D341Med (cell line): ENCODE data around the gene DDX17.

Source experiments
- DNase-seq: peaks from one replicate; pipeline ENCODE4 v3.0.0; 2012; ENCODE audit warnings: low spot score

DDX17 gene

GRCh38 chr22:38448945-38449745 is 57.0 kb downstream of the DDX17 start:
- DNase-seq = no peak

- no peak for DNase-seq
Observed at GRCh38 chr22:38446018-38446601, 60.0 kb downstream of the DDX17 start.

- DNase-seq = no peak
Observed at GRCh38 chr22:38444783-38445182, 61.3 kb downstream of the DDX17 start.

GRCh38 chr22:38443628-38444521 is 62.2 kb downstream of the DDX17 start:
- DNase-seq = no peak

GRCh38 chr22:38442967-38443627 is 63.0 kb downstream of the DDX17 start:
- no peak for DNase-seq

- DNase-seq = no peak
Observed at GRCh38 chr22:38441620-38442287, 64.4 kb downstream of the DDX17 start.

GRCh38 chr22:38440747-38441350 is 65.3 kb downstream of the DDX17 start:
- DNase-seq = no peak

- DNase-seq = no peak
Observed at GRCh38 chr22:38437416-38437815, 68.7 kb downstream of the DDX17 start.

GRCh38 chr22:38436629-38437395 is 69.3 kb downstream of the DDX17 start:
- no peak for DNase-seq

GRCh38 chr22:38435965-38436364 is 70.1 kb downstream of the DDX17 start:
- no peak for DNase-seq

- no peak for DNase-seq
Observed at GRCh38 chr22:38435010-38435409, 71.1 kb downstream of the DDX17 start.

GRCh38 chr22:38433871-38434270 is 72.2 kb downstream of the DDX17 start:
- DNase-seq = no peak
